HepG2 (cell line): Measurements from ENCODE around the gene TTLL6. TPM values are rescaled to one million over a fixed set of nuclear protein-coding genes. Genes with fewer than 3 reads are reported as not detected.

Experiments
- AKAP8 ChIP-seq: sonication (generic); formaldehyde crosslinking; IDR thresholded peaks from 2 replicates; pipeline ENCODE4 v1.5.1; 2020; ENCODE audit warnings: mild to moderate bottlenecking, missing genetic modification reagents
- EED ChIP-seq: sonication (generic); formaldehyde crosslinking; IDR thresholded peaks from 2 replicates; pipeline ENCODE4 v1.5.0; 2020; ENCODE audit warnings: mild to moderate bottlenecking, missing genetic modification reagents
- FOSL1 ChIP-seq: sonication (generic); formaldehyde crosslinking; IDR thresholded peaks from 2 replicates; pipeline ENCODE4 v1.9.0; 2021; ENCODE audit warnings: missing genetic modification reagents, borderline replicate concordance
- HOXA3 ChIP-seq: sonication (generic); formaldehyde crosslinking; IDR thresholded peaks from 2 replicates; pipeline ENCODE4 v1.5.0; 2020; ENCODE audit warnings: missing genetic modification reagents
- IKZF4 ChIP-seq: sonication (generic); formaldehyde crosslinking; IDR thresholded peaks from 2 replicates; pipeline ENCODE4 v1.5.1; 2020; ENCODE audit warnings: borderline replicate concordance, mild to moderate bottlenecking, low read depth, missing genetic modification reagents; ENCODE audit errors: not compliant biosample characterization
- ISL2 ChIP-seq: sonication (generic); formaldehyde crosslinking; IDR thresholded peaks from 2 replicates; pipeline ENCODE4 v1.5.0; 2020; ENCODE audit warnings: missing genetic modification reagents
- JUND ChIP-seq: sonication (generic); formaldehyde crosslinking; IDR thresholded peaks from 2 replicates; pipeline ENCODE4 v1.8.0; 2022; ENCODE audit warnings: mild to moderate bottlenecking, missing genetic modification reagents
- KDM2A ChIP-seq: sonication (generic); formaldehyde crosslinking; IDR thresholded peaks from 2 replicates; pipeline ENCODE4 v1.4.0; 2020; ENCODE audit warnings: low read depth, missing genetic modification reagents, borderline replicate concordance
- MIER2 ChIP-seq: IDR thresholded peaks from 2 replicates; pipeline ENCODE4 v1.6.1; 2016; ENCODE audit warnings: missing biosample characterization, missing genetic modification reagents
- MXD4 ChIP-seq: IDR thresholded peaks from 2 replicates; pipeline ENCODE4 v1.6.1; 2016; ENCODE audit warnings: mild to moderate bottlenecking, missing biosample characterization, missing genetic modification reagents
- NR2F6 ChIP-seq, 2 experiments: IDR thresholded peaks; 2 replicates each; pipeline ENCODE4 v1.6.1; 2016; ENCODE audit warnings: antibody characterized with exemption in 1 of 2, mild to moderate bottlenecking in 1 of 2
- PCBP2 ChIP-seq: fragments of 200-400 bp; formaldehyde crosslinking; optimal IDR thresholded peaks from 2 replicates; pipeline ENCODE3; 2018; ENCODE audit warnings: low read length, low read depth; ENCODE audit not compliant: poor library complexity, severe bottlenecking
- RAD21 ChIP-seq: fragments of 450-650 bp; formaldehyde crosslinking; IDR thresholded peaks from 2 replicates; pipeline ENCODE4 v1.5.0; 2020; ENCODE audit warnings: mild to moderate bottlenecking
- RORA ChIP-seq: sonication (generic); formaldehyde crosslinking; IDR thresholded peaks from 2 replicates; pipeline ENCODE4 v1.5.0; 2020; ENCODE audit warnings: mild to moderate bottlenecking, missing genetic modification reagents, moderate library complexity
- SAP130 ChIP-seq: IDR thresholded peaks from 2 replicates; pipeline ENCODE4 v1.6.1; 2016; ENCODE audit warnings: low read depth
- SPEN ChIP-seq: sonication (generic); formaldehyde crosslinking; IDR thresholded peaks from 2 replicates; pipeline ENCODE4 v1.5.1; 2020; ENCODE audit warnings: low read depth, mild to moderate bottlenecking, missing genetic modification reagents
- SRY ChIP-seq: sonication (generic); formaldehyde crosslinking; IDR thresholded peaks from 2 replicates; pipeline ENCODE4 v1.8.0; 2022; ENCODE audit warnings: mild to moderate bottlenecking, missing genetic modification reagents
- YEATS4 ChIP-seq: sonication (generic); formaldehyde crosslinking; IDR thresholded peaks from 2 replicates; pipeline ENCODE4 v1.4.0; 2020; ENCODE audit warnings: missing genetic modification reagents, borderline replicate concordance
- ZNF225 ChIP-seq: sonication (generic); formaldehyde crosslinking; IDR thresholded peaks from 2 replicates; pipeline ENCODE4 v1.4.0; 2020; ENCODE audit warnings: mild to moderate bottlenecking, missing genetic modification reagents
- ZNF572 ChIP-seq: sonication (generic); formaldehyde crosslinking; IDR thresholded peaks from 2 replicates; pipeline ENCODE4 v1.5.1; 2020; ENCODE audit warnings: mild to moderate bottlenecking, missing genetic modification reagents
- polyA plus RNA-seq, 8 experiments: library from polyadenylated mRNA; depleted of rRNA in 3 of 8; stranded (reverse) in 7 of 8; unstranded in 1 of 8; fragments of >200 nt; fragmentation: Illumina TruSeq in 4 of 8; extraction: Trizol in 4 of 8; gene quantifications; 2 replicates each; pipeline versions ENCODE4 v1.2.1 to v1.2.3, GENCODE V29; 2011 to 2016; ENCODE audit warnings: low read depth in 4 of 8, missing spikeins in 1 of 8, mixed read lengths in 1 of 8; ENCODE audit not compliant: insufficient read depth in 1 of 8
- total RNA-seq, 5 experiments: library from RNA; depleted of rRNA; stranded (reverse); fragments of >200 nt; fragmentation: Illumina TruSeq; extraction: Trizol; gene quantifications; 2 replicates each; pipeline ENCODE4 v1.2.3, GENCODE V29; 2016; ENCODE audit warnings: low read depth in 1 of 5
- TF ChIP-seq, protein P1 (sequence below): sonication (generic); IDR thresholded peaks from 2 replicates; pipeline ENCODE4 v1.6.1; 2016; ENCODE audit warnings: low read depth, borderline replicate concordance
- TF ChIP-seq, protein P2 (sequence below): sonication (generic); formaldehyde crosslinking; IDR thresholded peaks from 2 replicates; pipeline ENCODE4 v1.4.0; 2020; ENCODE audit warnings: low read depth, mild to moderate bottlenecking, missing genetic modification reagents
- TF ChIP-seq, protein P3 (sequence below): sonication (generic); formaldehyde crosslinking; IDR thresholded peaks from 2 replicates; pipeline ENCODE4 v1.5.0; 2020; ENCODE audit warnings: missing genetic modification reagents

The TTLL6 gene
- total and polyA plus RNA-seq, 2 of the 13 experiments (the other 11 are each of a cell fraction or from before 2014, with no cell fraction given) = 0.04 to 0.08 TPM

DNA sequence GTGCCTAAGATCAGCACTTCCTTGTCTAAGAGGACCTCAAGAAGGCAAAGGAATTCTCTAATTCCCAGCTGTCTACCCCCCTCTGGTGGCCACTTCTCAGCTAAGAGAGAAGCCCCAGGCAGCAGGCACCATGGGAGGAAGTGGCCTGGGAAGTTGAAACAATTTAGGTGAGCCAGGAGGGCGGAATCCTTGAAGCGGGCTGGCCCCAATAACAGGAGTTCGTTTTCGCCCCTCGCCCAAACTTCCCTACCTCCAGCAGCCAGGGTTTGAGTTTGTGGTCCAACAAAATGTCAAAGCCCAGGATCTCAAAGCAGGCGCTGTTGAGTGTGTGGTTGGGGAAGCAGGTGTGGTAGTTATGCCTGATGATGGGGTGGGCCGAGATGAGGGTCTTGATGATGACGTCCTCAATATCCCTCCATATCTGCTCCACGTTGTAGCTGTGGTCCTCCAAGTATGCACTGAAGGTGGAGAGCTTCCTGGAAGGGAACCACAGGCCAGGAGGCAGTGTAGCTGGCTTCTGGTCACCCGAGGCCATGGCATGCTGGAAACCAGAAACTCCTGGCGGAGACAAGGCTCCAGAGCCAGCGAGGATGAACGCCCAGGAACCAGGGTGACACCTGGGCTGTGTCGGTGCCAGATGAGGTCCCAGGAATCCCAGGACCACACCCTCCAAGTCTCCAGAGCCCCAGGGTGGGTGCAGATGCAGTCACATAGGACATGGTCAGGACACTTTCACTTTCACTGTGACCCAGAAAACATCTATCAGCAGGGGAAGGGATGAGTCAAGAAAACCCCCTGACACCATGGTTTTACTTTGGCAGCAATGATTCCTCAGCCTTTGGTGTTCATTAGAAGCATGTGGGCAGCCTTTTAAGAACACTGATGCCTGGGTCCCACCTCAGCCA lies 25.6 kb downstream of the TTLL6 start (continued):
- TF ChIP-seq SRY = peak; percentile 79; the same call in 1 of the 2 replicates
- peak; percentile 38 for TF ChIP-seq IKZF4 (CRISPR knock-in tag)
- TF ChIP-seq, protein P1, sequence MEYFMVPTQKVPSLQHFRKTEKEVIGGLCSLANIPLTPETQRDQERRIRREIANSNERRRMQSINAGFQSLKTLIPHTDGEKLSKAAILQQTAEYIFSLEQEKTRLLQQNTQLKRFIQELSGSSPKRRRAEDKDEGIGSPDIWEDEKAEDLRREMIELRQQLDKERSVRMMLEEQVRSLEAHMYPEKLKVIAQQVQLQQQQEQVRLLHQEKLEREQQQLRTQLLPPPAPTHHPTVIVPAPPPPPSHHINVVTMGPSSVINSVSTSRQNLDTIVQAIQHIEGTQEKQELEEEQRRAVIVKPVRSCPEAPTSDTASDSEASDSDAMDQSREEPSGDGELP = 0 out of 2 replicates have a peak, but pooled peaks have one; percentile 9
- no peak for TF ChIP-seq FOSL1 (CRISPR knock-in tag)
- peak; percentile 71 for TF ChIP-seq RAD21 (CRISPR knock-in tag)
- peak; percentile 43; the same call in 1 of the 2 replicates for TF ChIP-seq YEATS4
- TF ChIP-seq AKAP8 (CRISPR knock-in tag) = 0 out of 2 replicates have a peak, but pooled peaks have one; percentile 38
- TF ChIP-seq SAP130 (CRISPR knock-in tag) = peak; percentile 24
- TF ChIP-seq, protein P2, sequence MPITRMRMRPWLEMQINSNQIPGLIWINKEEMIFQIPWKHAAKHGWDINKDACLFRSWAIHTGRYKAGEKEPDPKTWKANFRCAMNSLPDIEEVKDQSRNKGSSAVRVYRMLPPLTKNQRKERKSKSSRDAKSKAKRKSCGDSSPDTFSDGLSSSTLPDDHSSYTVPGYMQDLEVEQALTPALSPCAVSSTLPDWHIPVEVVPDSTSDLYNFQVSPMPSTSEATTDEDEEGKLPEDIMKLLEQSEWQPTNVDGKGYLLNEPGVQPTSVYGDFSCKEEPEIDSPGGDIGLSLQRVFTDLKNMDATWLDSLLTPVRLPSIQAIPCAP (CRISPR knock-in tag) = peak; percentile 84
- TF ChIP-seq JUND (CRISPR knock-in tag) = no peak
- TF ChIP-seq MXD4 (CRISPR knock-in tag) = no peak; the same call in 1 of the 2 replicates
- peak; percentile 38; the same call in 1 of the 2 replicates for TF ChIP-seq KDM2A (CRISPR knock-in tag)
- TF ChIP-seq ZNF225 = peak; percentile 57; the same call in 1 of the 2 replicates
- TF ChIP-seq RORA = 0 out of 2 replicates have a peak, but pooled peaks have one; percentile 18
- TF ChIP-seq ZNF572 (CRISPR knock-in tag) = 0 out of 2 replicates have a peak, but pooled peaks have one; percentile 49
- TF ChIP-seq ISL2 (CRISPR knock-in tag) = peak; percentile 7; the same call in 1 of the 2 replicates
- TF ChIP-seq SPEN (CRISPR knock-in tag) = 0 out of 2 replicates have a peak, but pooled peaks have one; percentile 66
- TF ChIP-seq HOXA3 (CRISPR knock-in tag) = peak; percentile 50
- 0 out of 2 replicates have a peak, but pooled peaks have one; percentile 10 for TF ChIP-seq EED (CRISPR knock-in tag)
- 0 out of 2 replicates have a peak, but pooled peaks have one; percentile 22 for TF ChIP-seq NR2F6 (IDR thresholded peaks at IDR 0.05)
- TF ChIP-seq NR2F6 (CRISPR knock-in tag; IDR thresholded peaks at IDR 0.05) = 0 out of 2 replicates have a peak, but pooled peaks have one; percentile 33
- peak; percentile 65; the same call in 1 of the 2 replicates for TF ChIP-seq MIER2
- TF ChIP-seq PCBP2 = no peak
- TF ChIP-seq, protein P3, sequence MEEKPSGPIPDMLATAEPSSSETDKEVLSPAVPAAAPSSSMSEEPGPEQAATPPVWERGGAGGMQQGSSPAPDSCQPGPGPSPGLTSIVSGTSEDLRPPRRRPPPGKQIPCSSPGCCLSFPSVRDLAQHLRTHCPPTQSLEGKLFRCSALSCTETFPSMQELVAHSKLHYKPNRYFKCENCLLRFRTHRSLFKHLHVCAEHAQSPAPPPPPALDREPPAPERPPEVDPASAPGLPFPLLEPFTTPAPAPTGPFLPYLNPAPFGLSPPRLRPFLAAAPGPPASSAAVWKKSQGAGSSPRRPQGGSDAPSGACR (CRISPR knock-in tag) = peak; percentile 40; the same call in 1 of the 2 replicates
